ENCODE results near the gene ANKRD52. TPM values are rescaled to one million over a fixed set of nuclear protein-coding genes. Genes with fewer than 3 reads are reported as not detected.

ANKRD52 gene
- total and polyA plus RNA-seq, 10 of the 15 experiments (the other 5 are each of a cell fraction or from before 2014, with no cell fraction given): 0.90 to 55.3 (median 16.1) TPM

DNA sequence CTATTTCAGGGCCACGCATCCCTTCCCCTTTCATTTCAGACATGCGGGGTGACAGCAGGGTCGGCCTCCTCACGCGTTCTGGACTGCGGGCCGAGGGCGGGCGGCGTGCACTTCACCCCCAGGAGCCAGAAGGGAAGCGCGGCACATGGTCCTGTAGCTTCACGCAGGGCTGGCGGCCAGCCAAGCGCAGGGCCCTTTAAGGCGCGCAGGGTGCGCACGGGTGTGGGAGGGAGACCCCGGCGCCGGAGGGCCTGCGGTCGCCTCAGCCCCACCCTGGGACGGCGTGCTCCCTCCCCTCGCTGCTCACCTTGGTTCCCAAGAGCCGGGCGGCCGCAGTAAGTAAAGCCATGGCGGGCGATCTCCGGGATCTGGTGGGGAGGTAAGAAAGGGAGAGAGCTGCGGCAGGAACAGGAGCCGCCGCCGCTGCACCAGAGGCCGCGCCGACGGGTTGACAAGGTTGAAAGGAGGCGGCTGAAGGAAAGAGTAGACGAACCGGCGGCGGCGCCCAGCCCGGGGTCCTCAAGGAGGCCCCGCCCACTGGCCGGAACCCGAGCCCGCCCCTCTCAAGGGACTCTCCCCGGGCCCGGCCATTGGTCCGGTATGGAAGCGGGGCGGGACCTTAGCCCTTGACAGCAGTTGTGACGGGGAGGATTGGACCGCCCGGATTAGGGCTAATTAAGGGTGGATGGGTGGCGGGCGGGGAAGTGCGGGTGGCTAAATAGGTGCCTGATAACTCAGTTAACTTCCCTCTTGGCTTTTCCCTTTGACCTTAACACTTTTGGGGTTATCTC is 41.9 kb upstream of the ANKRD52 start, which contains the start of gene CS (continued):
- TF ChIP-seq EGR1 (IDR thresholded peaks at IDR 0.05; ENCODE audit: borderline replicate concordance in 1 of 2, low read depth in 2 of 2, low read length in 2 of 2): peak in 1 of 2 experiments; percentile 61; a peak in 2 of 3 replicates
- peak; percentile 69; the same call in 1 of the 2 replicates for TF ChIP-seq CHD2 (IDR thresholded peaks at IDR 0.05; ENCODE audit: borderline replicate concordance, low read depth, low read length)

DNA sequence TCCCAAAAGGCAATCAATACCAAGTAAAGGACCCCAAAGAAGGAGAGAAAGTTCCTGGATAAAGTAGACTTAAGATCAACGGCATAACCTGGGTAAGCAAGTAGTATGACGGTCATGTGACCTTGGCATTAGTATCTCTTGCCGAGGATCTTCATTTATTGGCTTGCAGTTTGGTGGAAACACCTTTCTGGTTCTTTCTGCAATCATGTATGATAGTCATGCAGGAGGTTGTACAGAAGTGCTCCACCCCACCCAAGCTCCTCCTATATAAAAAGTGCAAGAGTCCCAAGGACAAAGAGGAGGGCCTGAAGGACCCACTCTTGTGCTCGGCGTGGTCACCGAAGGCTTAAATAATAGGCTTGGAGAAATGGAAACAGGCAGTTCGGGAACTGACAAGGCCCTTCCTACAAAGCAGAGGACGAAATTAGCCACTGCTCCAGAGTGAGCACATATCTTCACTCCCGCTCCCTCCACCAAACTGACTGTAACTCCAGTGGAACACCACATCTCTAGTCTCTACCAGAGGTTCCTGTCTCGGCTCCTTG is 41.2 kb upstream of the ANKRD52 start:
- Histone ChIP-seq H3K9ac (ENCODE audit: control insufficient read depth, insufficient read depth, low read length) (peak overlapping the region; percentile 81), H3K4me2 (ENCODE audit: control insufficient read depth, insufficient read depth) (peak overlapping the region; percentile 70), H2AFZ (ENCODE audit: control insufficient read depth, low read depth, low read length) (peak overlapping the region; percentile 79), H3K36me3 (ENCODE audit: control insufficient read depth in 2 of 2, insufficient read depth in 2 of 2, low read length in 1 of 2) (no peaks in the 10 kb centered on the region), H3K27me3 (replicated peaks in 1 of 2; ENCODE audit: control insufficient read depth in 2 of 2, insufficient read depth in 2 of 2, low read length in 1 of 2) (no peaks in the 10 kb centered on the region), H3K9me3 (replicated peaks; ENCODE audit: control insufficient read depth, insufficient read depth, low read length) (no peaks in the 10 kb centered on the region), H3K79me2 (ENCODE audit: control insufficient read depth, insufficient read depth, low read length) (peaks cover 50% of the 10 kb centered on the region), H3K4me3 (peak overlapping the region; percentile 93), H4K20me1 (ENCODE audit: control insufficient read depth, insufficient read depth) (no peaks in the 10 kb centered on the region), H3K27ac (ENCODE audit: control insufficient read depth, insufficient read depth) (peak overlapping the region; percentile 75), H3K4me1 (ENCODE audit: control insufficient read depth, insufficient read depth, low read length) (peaks cover 32% of the 10 kb centered on the region)
- FAIRE-seq (peak; percentile 83), DNase-seq (ENCODE audit: low read depth, low spot score) (no peak), ATAC-seq (peak; percentile 10)
- CTCF ChIA-PET: interaction anchor here (0.5 to 1.7 kb wide), 8 partner anchors 14 to 373 kb away, joined by 3 to 7 read pairs (median 3); partner anchors contain the start of genes ANKRD52, PAN2 and SMARCC2
- in situ Hi-C loops (cut with MboI): no loop called here
- BruUV-seq (replicated peaks): TSS peak; percentile 67
- WGBS (ENCODE audit: insufficient coverage, insufficient replicate concordance, low lambda C conversion rate, missing lambda C conversion rate): 2% methylated on average over 10 of the region's 10 CpGs
- POLR2A ChIA-PET: interaction anchor here (0.6 to 1.7 kb wide), 4 partner anchors 34 to 148 kb away, joined by 3 to 5 read pairs (median 4); partner anchors contain the start of genes IL23A and PAN2
- intact Hi-C loops (cut with micrococcal nuclease; ENCODE audit: unreplicated experiment): no loop called here
- SMC1A ChIA-PET (ENCODE audit: uncharacterized antibody, unreplicated experiment): interaction anchor here (1.0 to 2.0 kb wide), 3 partner anchors 11 to 105 kb away, joined by 3 to 4 read pairs (median 3); no protein-coding TSS in a partner anchor
- RAD21 ChIA-PET (ENCODE audit: unreplicated experiment): interaction anchor here (1.1 to 1.6 kb wide), 4 partner anchors 41 to 161 kb away, joined by 3 to 4 read pairs (median 4); partner anchors contain the start of genes ANKRD52 and STAT2
- TF ChIP-seq RCOR1 (conservative IDR thresholded peaks at IDR 0.05; ENCODE audit: low read depth, low read length) (no peak), TBL1XR1 (IDR thresholded peaks at IDR 0.05; ENCODE audit: low read depth, low read length) (no peak), IRF4 (IDR thresholded peaks at IDR 0.05; ENCODE audit: low read depth, low read length) (no peak), ESRRA (IDR thresholded peaks at IDR 0.05; ENCODE audit: low read length) (no peak), HDAC2 (IDR thresholded peaks at IDR 0.05) (no peak), ZNF217 (IDR thresholded peaks at IDR 0.05) (no peak)
- TF ChIP-seq, protein P1, sequence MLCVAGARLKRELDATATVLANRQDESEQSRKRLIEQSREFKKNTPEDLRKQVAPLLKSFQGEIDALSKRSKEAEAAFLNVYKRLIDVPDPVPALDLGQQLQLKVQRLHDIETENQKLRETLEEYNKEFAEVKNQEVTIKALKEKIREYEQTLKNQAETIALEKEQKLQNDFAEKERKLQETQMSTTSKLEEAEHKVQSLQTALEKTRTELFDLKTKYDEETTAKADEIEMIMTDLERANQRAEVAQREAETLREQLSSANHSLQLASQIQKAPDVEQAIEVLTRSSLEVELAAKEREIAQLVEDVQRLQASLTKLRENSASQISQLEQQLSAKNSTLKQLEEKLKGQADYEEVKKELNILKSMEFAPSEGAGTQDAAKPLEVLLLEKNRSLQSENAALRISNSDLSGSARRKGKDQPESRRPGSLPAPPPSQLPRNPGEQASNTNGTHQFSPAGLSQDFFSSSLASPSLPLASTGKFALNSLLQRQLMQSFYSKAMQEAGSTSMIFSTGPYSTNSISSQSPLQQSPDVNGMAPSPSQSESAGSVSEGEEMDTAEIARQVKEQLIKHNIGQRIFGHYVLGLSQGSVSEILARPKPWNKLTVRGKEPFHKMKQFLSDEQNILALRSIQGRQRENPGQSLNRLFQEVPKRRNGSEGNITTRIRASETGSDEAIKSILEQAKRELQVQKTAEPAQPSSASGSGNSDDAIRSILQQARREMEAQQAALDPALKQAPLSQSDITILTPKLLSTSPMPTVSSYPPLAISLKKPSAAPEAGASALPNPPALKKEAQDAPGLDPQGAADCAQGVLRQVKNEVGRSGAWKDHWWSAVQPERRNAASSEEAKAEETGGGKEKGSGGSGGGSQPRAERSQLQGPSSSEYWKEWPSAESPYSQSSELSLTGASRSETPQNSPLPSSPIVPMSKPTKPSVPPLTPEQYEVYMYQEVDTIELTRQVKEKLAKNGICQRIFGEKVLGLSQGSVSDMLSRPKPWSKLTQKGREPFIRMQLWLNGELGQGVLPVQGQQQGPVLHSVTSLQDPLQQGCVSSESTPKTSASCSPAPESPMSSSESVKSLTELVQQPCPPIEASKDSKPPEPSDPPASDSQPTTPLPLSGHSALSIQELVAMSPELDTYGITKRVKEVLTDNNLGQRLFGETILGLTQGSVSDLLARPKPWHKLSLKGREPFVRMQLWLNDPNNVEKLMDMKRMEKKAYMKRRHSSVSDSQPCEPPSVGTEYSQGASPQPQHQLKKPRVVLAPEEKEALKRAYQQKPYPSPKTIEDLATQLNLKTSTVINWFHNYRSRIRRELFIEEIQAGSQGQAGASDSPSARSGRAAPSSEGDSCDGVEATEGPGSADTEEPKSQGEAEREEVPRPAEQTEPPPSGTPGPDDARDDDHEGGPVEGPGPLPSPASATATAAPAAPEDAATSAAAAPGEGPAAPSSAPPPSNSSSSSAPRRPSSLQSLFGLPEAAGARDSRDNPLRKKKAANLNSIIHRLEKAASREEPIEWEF (IDR thresholded peaks at IDR 0.05; ENCODE audit: insufficient replicate concordance, low read depth, low read length): no peak
- TF ChIP-seq, protein P2, sequence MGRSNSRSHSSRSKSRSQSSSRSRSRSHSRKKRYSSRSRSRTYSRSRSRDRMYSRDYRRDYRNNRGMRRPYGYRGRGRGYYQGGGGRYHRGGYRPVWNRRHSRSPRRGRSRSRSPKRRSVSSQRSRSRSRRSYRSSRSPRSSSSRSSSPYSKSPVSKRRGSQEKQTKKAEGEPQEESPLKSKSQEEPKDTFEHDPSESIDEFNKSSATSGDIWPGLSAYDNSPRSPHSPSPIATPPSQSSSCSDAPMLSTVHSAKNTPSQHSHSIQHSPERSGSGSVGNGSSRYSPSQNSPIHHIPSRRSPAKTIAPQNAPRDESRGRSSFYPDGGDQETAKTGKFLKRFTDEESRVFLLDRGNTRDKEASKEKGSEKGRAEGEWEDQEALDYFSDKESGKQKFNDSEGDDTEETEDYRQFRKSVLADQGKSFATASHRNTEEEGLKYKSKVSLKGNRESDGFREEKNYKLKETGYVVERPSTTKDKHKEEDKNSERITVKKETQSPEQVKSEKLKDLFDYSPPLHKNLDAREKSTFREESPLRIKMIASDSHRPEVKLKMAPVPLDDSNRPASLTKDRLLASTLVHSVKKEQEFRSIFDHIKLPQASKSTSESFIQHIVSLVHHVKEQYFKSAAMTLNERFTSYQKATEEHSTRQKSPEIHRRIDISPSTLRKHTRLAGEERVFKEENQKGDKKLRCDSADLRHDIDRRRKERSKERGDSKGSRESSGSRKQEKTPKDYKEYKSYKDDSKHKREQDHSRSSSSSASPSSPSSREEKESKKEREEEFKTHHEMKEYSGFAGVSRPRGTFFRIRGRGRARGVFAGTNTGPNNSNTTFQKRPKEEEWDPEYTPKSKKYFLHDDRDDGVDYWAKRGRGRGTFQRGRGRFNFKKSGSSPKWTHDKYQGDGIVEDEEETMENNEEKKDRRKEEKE (IDR thresholded peaks at IDR 0.05): no peak

Data from GM12878 (cell line).